GM23338 (cell line): Measurements from ENCODE around the gene DAPK2.

Experiments
- CREB1 ChIP-seq: fragments of 250-450 bp; sonication (Bioruptor Pico); IDR thresholded peaks from 2 replicates; pipeline ENCODE4 v1.5.0; 2020; ENCODE audit warnings: low read depth, mild to moderate bottlenecking, moderate library complexity
- CTCF ChIP-seq, 2 experiments: fragments of 200-600 bp in 1 of 2; sonication (generic) in 1 of 2; conservative IDR thresholded peaks; 2 replicates each; pipeline versions ENCODE4 v1.5.1 to v1.6.1; 2016 to 2017; ENCODE audit warnings: antibody characterized with exemption in 2 of 2, low read depth in 2 of 2, mild to moderate bottlenecking in 2 of 2, moderate library complexity in 1 of 2
- ETS1 ChIP-seq: IDR thresholded peaks from 2 replicates; pipeline ENCODE4 v1.6.1; 2016; ENCODE audit warnings: antibody characterized with exemption
- EZH2 ChIP-seq: fragments of 200-600 bp; sonication (generic); IDR thresholded peaks from one replicate; pipeline ENCODE4 v1.8.0; 2017; ENCODE audit warnings: antibody characterized with exemption, mild to moderate bottlenecking, low read depth; ENCODE audit not compliant: unreplicated experiment
- EZH2phosphoT487 ChIP-seq: fragments of 200-600 bp; sonication (generic); IDR thresholded peaks from one replicate; pipeline ENCODE4 v1.8.1; 2018; ENCODE audit warnings: antibody characterized with exemption; ENCODE audit not compliant: unreplicated experiment
- JUNB ChIP-seq: IDR thresholded peaks from one replicate; pipeline ENCODE4 v1.6.1; 2016; ENCODE audit warnings: antibody characterized with exemption; ENCODE audit not compliant: unreplicated experiment
- NANOG ChIP-seq: IDR thresholded peaks from 2 replicates; pipeline ENCODE4 v1.6.1; 2016; ENCODE audit warnings: antibody characterized with exemption, borderline replicate concordance
- POLR2AphosphoS5 ChIP-seq: IDR thresholded peaks from 2 replicates; pipeline ENCODE4 v1.6.1; 2016; ENCODE audit warnings: antibody characterized with exemption, low read depth
- REST ChIP-seq: IDR thresholded peaks from one replicate; pipeline ENCODE4 v1.6.1; 2018; ENCODE audit warnings: antibody characterized with exemption; ENCODE audit not compliant: unreplicated experiment
- STAT1 ChIP-seq: IDR thresholded peaks from one replicate; pipeline ENCODE4 v1.6.1; 2016; ENCODE audit warnings: antibody characterized with exemption; ENCODE audit not compliant: unreplicated experiment
- ZNF114 ChIP-seq: fragments of 250-450 bp; sonication (Bioruptor Pico); IDR thresholded peaks from 2 replicates; pipeline ENCODE4 v1.5.0; 2020; ENCODE audit warnings: mild to moderate bottlenecking, moderate library complexity
- ZNF331 ChIP-seq: fragments of 250-450 bp; sonication (Bioruptor Pico); IDR thresholded peaks from 2 replicates; pipeline ENCODE4 v1.5.0; 2020; ENCODE audit warnings: low read depth, mild to moderate bottlenecking, moderate library complexity
- ZNF462 ChIP-seq: fragments of 250-450 bp; sonication (Bioruptor Pico); IDR thresholded peaks from 2 replicates; pipeline ENCODE4 v1.5.0; 2020; ENCODE audit warnings: mild to moderate bottlenecking, moderate library complexity

- TF ChIP-seq CTCF (conservative IDR thresholded peaks at IDR 0.05; ENCODE audit: low read depth in 2 of 2) = no peak
- no peak for TF ChIP-seq EZH2
- TF ChIP-seq POLR2AphosphoS5 = no peak
- TF ChIP-seq EZH2phosphoT487 = no peak
- TF ChIP-seq REST = no peak
- no peak for TF ChIP-seq CREB1
- TF ChIP-seq JUNB = no peak
- no peak for TF ChIP-seq STAT1
- no peak for TF ChIP-seq ZNF331
- no peak for TF ChIP-seq ZNF462 (CRISPR knock-in tag)
- no peak for TF ChIP-seq ETS1
- no peak for TF ChIP-seq NANOG
- TF ChIP-seq ZNF114 (CRISPR knock-in tag) = no peak
Observed at GRCh38 chr15:63884953-63885352, 161.3 kb downstream of the DAPK2 start.
